Activated naive CD4-positive, alpha-beta T cell treated with anti-CD3 and anti-CD28 coated beads, Interleukin-2, amount 50 U/mL, for 24 hours (primary cell): Measurements from ENCODE around the gene HDHD5.

Experiments used
- H3K27ac Mint-ChIP-seq: one replicate; pipeline ENCODE4 v1.8.0; 2021; ENCODE audit warnings: mild to moderate bottlenecking, mixed read lengths
- H3K27me3 Mint-ChIP-seq: one replicate; pipeline ENCODE4 v1.8.0; 2021; ENCODE audit warnings: mixed read lengths
- H3K36me3 Mint-ChIP-seq: one replicate; pipeline ENCODE4 v1.8.0; 2021; ENCODE audit warnings: mixed read lengths
- H3K4me1 Mint-ChIP-seq: one replicate; pipeline ENCODE4 v1.8.0; 2021; ENCODE audit warnings: mixed read lengths
- H3K4me3 Mint-ChIP-seq: one replicate; pipeline ENCODE4 v1.8.0; 2021; ENCODE audit warnings: mild to moderate bottlenecking, mixed read lengths
- H3K9me3 Mint-ChIP-seq: one replicate; pipeline ENCODE4 v1.8.0; 2021; ENCODE audit warnings: mixed read lengths

The HDHD5 gene

DNA sequence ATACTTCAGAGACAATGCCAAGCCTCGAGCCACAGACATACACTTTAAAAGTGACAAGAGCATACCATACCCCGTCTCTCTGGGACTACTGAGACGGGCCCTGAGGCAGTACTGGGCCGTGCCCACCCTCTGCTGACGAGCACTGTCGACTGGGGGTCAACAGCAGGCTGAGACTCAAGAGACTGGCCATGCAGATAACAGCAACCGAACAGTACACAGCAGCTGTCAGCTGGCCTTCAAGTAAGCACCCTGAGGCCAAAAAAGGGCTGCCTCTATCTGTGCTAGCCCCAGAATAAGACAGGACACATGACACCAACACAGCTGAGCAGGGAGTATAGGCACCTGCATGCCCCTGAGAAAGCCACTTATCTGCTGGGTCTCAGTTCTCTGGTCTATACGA lies 19.1 kb downstream of the HDHD5 start:
- H3K27ac Mint-ChIP-seq, result no peak overlapping the region
- no peaks in the 10 kb centered on the region for H3K9me3 Mint-ChIP-seq
- peaks cover 12% of the 10 kb centered on the region for H3K36me3 Mint-ChIP-seq
- H3K27me3 Mint-ChIP-seq, result no peaks in the 10 kb centered on the region
- H3K4me3 Mint-ChIP-seq, result no peak overlapping the region
- no peaks in the 10 kb centered on the region for H3K4me1 Mint-ChIP-seq

- Mint-ChIP-seq H3K27ac (no peak overlapping the region), H3K36me3 (peaks cover 14% of the 10 kb centered on the region), H3K4me3 (no peak overlapping the region), H3K27me3 (no peaks in the 10 kb centered on the region), H3K9me3 (no peaks in the 10 kb centered on the region), H3K4me1 (no peaks in the 10 kb centered on the region)
Observed at GRCh38 chr22:17138513-17138912, 20.6 kb downstream of the HDHD5 start.

- Mint-ChIP-seq H3K9me3 (no peaks in the 10 kb centered on the region), H3K27me3 (no peaks in the 10 kb centered on the region), H3K4me1 (no peaks in the 10 kb centered on the region), H3K4me3 (no peak overlapping the region), H3K36me3 (peaks cover 14% of the 10 kb centered on the region), H3K27ac (no peak overlapping the region)
Observed at GRCh38 chr22:17137861-17138425, 21.1 kb downstream of the HDHD5 start.

DNA sequence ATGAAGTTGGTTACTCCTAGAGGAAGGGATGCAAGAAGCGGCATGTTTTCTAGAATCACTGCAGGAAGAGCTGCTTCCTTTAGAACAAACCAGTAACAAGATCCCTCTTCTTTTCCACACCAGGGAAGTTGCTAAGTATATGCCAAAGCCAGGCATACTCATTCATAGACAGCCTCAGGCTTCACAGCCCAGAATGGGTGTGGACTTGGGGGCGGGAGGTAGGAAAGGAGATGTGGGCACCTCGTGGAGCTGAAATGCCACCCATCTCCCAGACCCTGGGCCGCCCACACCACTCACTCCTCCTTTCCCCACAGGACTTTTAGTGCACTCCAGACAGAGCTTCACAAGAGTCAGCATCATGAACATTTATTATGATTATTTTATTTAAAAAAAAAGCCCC lies 21.9 kb downstream of the HDHD5 start:
- Mint-ChIP-seq H3K4me3 (no peak overlapping the region), H3K36me3 (peaks cover 12% of the 10 kb centered on the region), H3K9me3 (no peaks in the 10 kb centered on the region), H3K27ac (no peak overlapping the region), H3K4me1 (no peaks in the 10 kb centered on the region), H3K27me3 (no peaks in the 10 kb centered on the region)

- H3K27ac Mint-ChIP-seq, result no peak overlapping the region
- H3K27me3 Mint-ChIP-seq, result no peaks in the 10 kb centered on the region
- peaks cover 6% of the 10 kb centered on the region for H3K36me3 Mint-ChIP-seq
Observed at GRCh38 chr22:17135153-17135760, 23.8 kb downstream of the HDHD5 start.

GRCh38 chr22:17133137-17133536 lies 25.9 kb downstream of the HDHD5 start:
- H3K27ac Mint-ChIP-seq, result no peak overlapping the region
- H3K9me3 Mint-ChIP-seq, result no peaks in the 10 kb centered on the region
- H3K36me3 Mint-ChIP-seq, result peaks cover 4% of the 10 kb centered on the region
- H3K4me3 Mint-ChIP-seq, result no peak overlapping the region
- no peaks in the 10 kb centered on the region for H3K4me1 Mint-ChIP-seq
- H3K27me3 Mint-ChIP-seq, result no peaks in the 10 kb centered on the region

More at GRCh38 chr22:17135153-17135760, 23.8 kb downstream of the HDHD5 start:
- H3K4me1 Mint-ChIP-seq, result no peaks in the 10 kb centered on the region
- no peaks in the 10 kb centered on the region for H3K9me3 Mint-ChIP-seq
- H3K4me3 Mint-ChIP-seq, result no peak overlapping the region

GRCh38 chr22:17132112-17132511 lies 27.0 kb downstream of the HDHD5 start:
- Mint-ChIP-seq H3K27me3 (no peaks in the 10 kb centered on the region), H3K9me3 (no peaks in the 10 kb centered on the region), H3K27ac (no peak overlapping the region)

GRCh38 chr22:17131686-17132085 lies 27.4 kb downstream of the HDHD5 start:
- Mint-ChIP-seq H3K27ac (no peak overlapping the region), H3K9me3 (no peaks in the 10 kb centered on the region), H3K27me3 (no peaks in the 10 kb centered on the region), H3K4me3 (no peak overlapping the region), H3K4me1 (no peaks in the 10 kb centered on the region), H3K36me3 (peaks cover 2% of the 10 kb centered on the region)

More at GRCh38 chr22:17132112-17132511, 27.0 kb downstream of the HDHD5 start:
- Mint-ChIP-seq H3K4me3 (no peak overlapping the region), H3K4me1 (no peaks in the 10 kb centered on the region), H3K36me3 (peaks cover 2% of the 10 kb centered on the region)

DNA sequence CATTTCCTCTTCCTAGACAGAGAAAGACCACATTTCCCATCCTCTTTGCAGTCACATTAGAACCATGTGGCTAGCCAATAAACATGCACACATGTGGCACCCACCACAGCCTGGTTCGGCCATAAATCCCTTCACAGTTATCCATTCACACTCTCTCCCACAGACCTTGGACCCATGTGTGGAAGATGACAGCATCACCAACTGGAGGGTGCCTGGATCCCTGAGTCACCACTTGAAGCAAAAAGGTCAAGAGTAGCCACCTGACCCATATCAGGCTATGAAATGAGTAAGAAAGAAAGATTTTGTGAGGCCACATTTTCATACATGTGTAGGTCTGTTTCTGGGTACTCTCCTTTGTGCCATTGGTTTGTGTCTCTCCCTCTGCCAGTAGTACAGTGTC lies 28.9 kb downstream of the HDHD5 start:
- H3K4me1 Mint-ChIP-seq, result no peaks in the 10 kb centered on the region
- H3K27me3 Mint-ChIP-seq, result no peaks in the 10 kb centered on the region
- H3K27ac Mint-ChIP-seq, result peak overlapping the region; percentile 19
- no peak overlapping the region for H3K4me3 Mint-ChIP-seq
- no peaks in the 10 kb centered on the region for H3K9me3 Mint-ChIP-seq
- peaks cover 2% of the 10 kb centered on the region for H3K36me3 Mint-ChIP-seq

DNA sequence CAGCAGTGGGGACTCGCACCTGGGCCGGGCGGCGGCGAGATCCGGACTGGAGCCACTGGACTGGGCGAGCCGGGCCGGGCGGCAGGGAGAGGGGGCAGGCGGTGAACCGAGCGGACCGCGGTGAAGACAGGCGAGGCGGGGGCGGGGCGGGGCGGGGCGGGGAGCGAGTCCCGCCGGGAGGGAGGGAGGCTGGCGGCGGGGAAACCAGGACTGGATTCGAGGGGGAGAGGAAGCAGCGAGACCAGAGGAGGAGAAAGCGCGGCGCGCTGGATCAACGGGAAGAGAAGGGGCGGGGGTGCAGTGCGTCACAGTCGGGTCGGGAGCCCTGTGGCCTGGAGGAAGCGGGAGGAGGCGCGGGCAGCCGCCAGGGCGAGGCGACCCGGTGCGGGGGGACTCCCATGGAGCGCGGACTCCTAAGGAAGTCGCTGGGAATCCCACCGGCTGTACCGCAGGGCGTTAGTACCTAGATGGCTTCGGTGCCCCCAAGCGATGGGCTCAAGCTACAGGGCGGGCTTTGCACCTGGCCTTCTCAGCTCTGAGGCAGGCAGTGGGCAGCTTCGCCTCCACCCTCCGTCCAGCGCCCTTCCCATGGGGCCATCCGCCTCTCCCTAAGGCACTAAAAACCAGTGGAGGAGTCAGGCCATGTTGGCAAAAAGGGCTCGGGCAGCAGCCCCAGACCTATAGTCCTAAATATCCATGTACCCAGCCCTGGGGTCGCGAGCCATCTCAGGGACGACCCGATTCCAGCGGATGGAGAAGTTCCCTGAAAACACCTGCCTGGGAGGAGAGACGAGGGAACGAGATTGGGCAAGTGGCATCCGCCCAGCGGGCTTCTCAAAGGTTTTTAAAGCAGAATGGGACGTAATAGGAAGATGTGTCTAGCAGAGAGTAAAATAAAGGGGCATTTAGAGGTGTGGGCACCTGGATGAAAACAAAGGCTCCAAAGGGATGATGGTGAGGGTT lies 37.6 kb downstream of the HDHD5 start, which contains the start of gene TMEM121B:
Gene TMEM121B, minus strand, starts transcription at position 128 of the 963 bp plus-strand sequence. CDS start 233 bp downstream, outside the sequence.
- H3K4me1 Mint-ChIP-seq, result peaks cover 36% of the 10 kb centered on the region
- H3K27me3 Mint-ChIP-seq, result peaks cover 9% of the 10 kb centered on the region
- H3K36me3 Mint-ChIP-seq, result no peaks in the 10 kb centered on the region
- no peaks in the 10 kb centered on the region for H3K9me3 Mint-ChIP-seq
- H3K27ac Mint-ChIP-seq, result peak within 1 kb of the TSS; percentile 68
- peak within 1 kb of the TSS; percentile 76 for H3K4me3 Mint-ChIP-seq

DNA sequence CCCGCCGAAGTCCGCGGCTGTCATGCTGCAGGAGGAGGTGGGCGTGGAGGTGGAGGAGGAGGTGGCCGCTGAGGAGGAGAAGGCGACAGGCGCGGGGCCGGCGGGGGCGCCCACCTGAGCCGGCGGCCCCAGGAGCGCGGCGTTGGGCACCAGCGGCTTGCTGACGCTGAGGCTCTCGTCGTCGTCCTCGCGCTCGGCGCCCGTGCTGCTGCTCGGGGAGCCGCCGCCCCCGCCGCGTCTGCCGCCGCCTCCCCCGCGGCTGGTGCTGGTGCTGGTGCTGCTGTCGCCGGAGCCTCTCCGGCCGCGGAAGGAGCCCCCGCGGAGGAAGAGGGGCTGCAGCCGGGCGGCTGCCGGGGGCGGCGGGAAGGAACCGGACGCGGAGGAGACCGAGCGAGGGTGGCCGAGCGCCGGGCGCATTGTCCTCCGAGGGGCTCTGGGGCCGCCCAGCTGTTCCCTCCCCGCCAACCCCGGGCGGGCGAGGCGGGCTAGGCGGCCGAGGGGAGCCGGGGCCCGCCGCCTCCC lies 38.3 kb downstream of the HDHD5 start:
- no peaks in the 10 kb centered on the region for H3K9me3 Mint-ChIP-seq
- H3K4me3 Mint-ChIP-seq, result no peak overlapping the region
- no peaks in the 10 kb centered on the region for H3K36me3 Mint-ChIP-seq
- no peak overlapping the region for H3K27ac Mint-ChIP-seq
- peaks cover 9% of the 10 kb centered on the region for H3K27me3 Mint-ChIP-seq
- peaks cover 44% of the 10 kb centered on the region for H3K4me1 Mint-ChIP-seq

DNA sequence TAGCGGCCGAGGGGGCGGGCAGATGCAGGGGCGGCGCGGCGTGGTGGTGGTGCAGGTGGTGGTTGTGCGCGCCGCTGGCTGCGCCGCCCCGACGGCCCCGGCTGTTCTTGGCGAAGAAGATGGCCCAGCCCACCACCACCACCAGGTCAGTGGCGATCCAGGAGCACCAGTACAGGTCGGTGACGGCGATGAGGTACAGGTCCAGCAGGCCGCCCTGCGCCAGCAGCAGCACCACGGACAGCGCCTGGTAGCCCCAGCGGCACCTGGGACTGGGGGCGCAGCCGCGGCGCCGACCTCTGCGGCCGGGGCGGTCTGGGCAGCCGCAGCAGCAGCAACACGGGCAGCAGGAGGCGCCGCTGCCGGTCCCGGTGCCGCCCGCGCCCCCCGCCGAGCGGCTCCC lies 38.8 kb downstream of the HDHD5 start:
- Mint-ChIP-seq H3K4me1 (peaks cover 49% of the 10 kb centered on the region), H3K36me3 (no peaks in the 10 kb centered on the region), H3K9me3 (no peaks in the 10 kb centered on the region), H3K27ac (no peak overlapping the region), H3K4me3 (no peak overlapping the region), H3K27me3 (peaks cover 9% of the 10 kb centered on the region)

GRCh38 chr22:17119481-17120202 lies 39.4 kb downstream of the HDHD5 start:
- H3K9me3 Mint-ChIP-seq, result no peaks in the 10 kb centered on the region
- peaks cover 9% of the 10 kb centered on the region for H3K27me3 Mint-ChIP-seq
- no peaks in the 10 kb centered on the region for H3K36me3 Mint-ChIP-seq
- H3K4me3 Mint-ChIP-seq, result peak overlapping the region; percentile 64
- H3K4me1 Mint-ChIP-seq, result peaks cover 55% of the 10 kb centered on the region
- no peak overlapping the region for H3K27ac Mint-ChIP-seq

- Mint-ChIP-seq H3K27ac (peak overlapping the region; percentile 37), H3K36me3 (no peaks in the 10 kb centered on the region), H3K4me3 (peak overlapping the region; percentile 73), H3K9me3 (no peaks in the 10 kb centered on the region), H3K4me1 (peaks cover 65% of the 10 kb centered on the region), H3K27me3 (peaks cover 7% of the 10 kb centered on the region)
Observed at GRCh38 chr22:17118342-17118741, 40.7 kb downstream of the HDHD5 start.

- Mint-ChIP-seq H3K27ac (peak overlapping the region; percentile 60), H3K4me1 (peaks cover 69% of the 10 kb centered on the region), H3K9me3 (no peaks in the 10 kb centered on the region), H3K4me3 (peak overlapping the region; percentile 73), H3K36me3 (no peaks in the 10 kb centered on the region), H3K27me3 (peaks cover 5% of the 10 kb centered on the region)
Observed at GRCh38 chr22:17117890-17118289, 41.2 kb downstream of the HDHD5 start.
